Lung (tissue), 12 donors: ENCODE data around the gene HEXD. TPM values are rescaled to one million over a fixed set of nuclear protein-coding genes. Genes with fewer than 3 reads are reported as not detected.

Source experiments
- ATAC-seq: fragments of 200-7000 bp; cut with Tn5 transposase; one replicate; pipeline ENCODE4 v1.9.1; 2020; ENCODE audit warnings: moderate number of reproducible peaks; ENCODE audit not compliant: insufficient read depth, low FRiP score
- DNase-seq, 3 donors: peaks; one replicate each; pipeline ENCODE4 v3.0.0-alpha.2; 2013 to 2017
- H3K27ac ChIP-seq, 2 donors: one replicate each; pipeline ENCODE4 v1.5.1; 2013; ENCODE audit warnings: mild to moderate bottlenecking in 2 of 2, moderate library complexity in 2 of 2, control low read depth in 1 of 2, inconsistent platforms in 1 of 2, low read depth in 1 of 2, low read length in 1 of 2
- H3K27me3 ChIP-seq, 3 donors: one replicate each; pipeline ENCODE4 v1.5.1; 2013; ENCODE audit warnings: low read length in 2 of 3; ENCODE audit not compliant: control insufficient read depth in 3 of 3, insufficient read depth in 3 of 3
- H3K36me3 ChIP-seq, 4 donors: one replicate each; pipeline ENCODE4 v1.5.1; 2013; ENCODE audit warnings: low read length in 4 of 4, mild to moderate bottlenecking in 1 of 4, moderate library complexity in 1 of 4; ENCODE audit not compliant: control insufficient read depth in 4 of 4, insufficient read depth in 4 of 4
- H3K4me1 ChIP-seq, 5 donors: one replicate each; pipeline ENCODE4 v1.5.1; 2013; ENCODE audit warnings: low read length in 5 of 5, mild to moderate bottlenecking in 2 of 5, moderate library complexity in 1 of 5; ENCODE audit not compliant: control insufficient read depth in 5 of 5, insufficient read depth in 5 of 5
- H3K4me3 ChIP-seq: one replicate; pipeline ENCODE4 v1.5.1; 2013; ENCODE audit warnings: mild to moderate bottlenecking, control low read depth, moderate library complexity
- H3K9ac ChIP-seq, 2 donors: one replicate each; pipeline ENCODE4 v1.5.1; 2013; ENCODE audit warnings: low read length in 2 of 2, control low read depth in 1 of 2; ENCODE audit not compliant: insufficient read depth in 1 of 2
- H3K9me3 ChIP-seq, 4 donors: one replicate each; pipeline ENCODE4 v1.5.1; 2013; ENCODE audit warnings: low read length in 3 of 4, mild to moderate bottlenecking in 1 of 4, moderate library complexity in 1 of 4; ENCODE audit not compliant: control insufficient read depth in 4 of 4, insufficient read depth in 3 of 4
- CTCF ChIP-seq: IDR thresholded peaks from 2 replicates; pipeline ENCODE4 v1.5.1; 2012; ENCODE audit warnings: mild to moderate bottlenecking; ENCODE audit errors: control extremely low read depth, extremely low read depth
- WGBS, 2 donors: extraction: QIAGEN DNeasy Blood & Tissue Kit; methylation state at CpG; one replicate each; pipeline ENCODE4 v1.1.7; 2013; 5-methylcytosine and 5-hydroxymethylcytosine counted together
- polyA plus RNA-seq, 2 donors: library from polyadenylated mRNA; stranded (reverse); fragments of 200-250 nt; gene quantifications; one replicate each; pipeline ENCODE4 v1.2.1, GENCODE V29; 2013
- total RNA-seq, 2 donors: library from RNA; depleted of rRNA in 1 of 2; stranded (reverse); fragments of >200 nt in 1 of 2; gene quantifications; one replicate each; pipeline ENCODE4 v1.2.1, GENCODE V29; 2014 to 2021
- donor health status: control.
- donor health status: control.
- donor health status: Bipolar disorder and iron deficiency.
- donor health status: healthy.
- donor health status: DM: yes; HTN: yes; CAD: no.

HEXD gene
- total and polyA plus RNA-seq, 4 donors: 28.4 to 57.3 (median 37.4) TPM

- no peak for DNase-seq
- WGBS, 2 donors: 91 to 93% methylated on average over 11 of the region's 11 CpGs
Measured at GRCh38 chr17:82464567-82464929, 46.4 kb downstream of the HEXD start.

GRCh38 chr17:82465023-82465603, 47.0 kb downstream of the HEXD start:
- Histone ChIP-seq H3K4me3 (no peak overlapping the region), H3K9me3 (no peaks in the 10 kb centered on the region), H3K27ac (no peak overlapping the region), H3K36me3 (peaks cover 16 to 41% (median 30%) of the 10 kb centered on the region in 4 donors), H3K4me1 (peaks cover 0 to 2% (median 0%) of the 10 kb centered on the region in 5 donors), H3K27me3 (no peaks in the 10 kb centered on the region), H3K9ac (no peak overlapping the region)
- TF ChIP-seq CTCF: no peak
- 90 to 94% methylated on average over 7 of the region's 7 CpGs for WGBS, 2 donors
- ATAC-seq (no peak), DNase-seq (no peak)

More at GRCh38 chr17:82464567-82464929, 46.4 kb downstream of the HEXD start:
- Histone ChIP-seq H3K9ac (no peak overlapping the region), H3K27me3 (no peaks in the 10 kb centered on the region), H3K4me1 (peaks cover 0 to 2% (median 0%) of the 10 kb centered on the region in 5 donors), H3K9me3 (no peaks in the 10 kb centered on the region), H3K4me3 (no peak overlapping the region), H3K36me3 (peaks cover 13 to 39% (median 26%) of the 10 kb centered on the region in 4 donors), H3K27ac (no peak overlapping the region)
- TF ChIP-seq CTCF: no peak
- ATAC-seq: no peak

GRCh38 chr17:82468692-82469091, 50.5 kb downstream of the HEXD start:
- Histone ChIP-seq H3K27me3 (no peaks in the 10 kb centered on the region), H3K9ac (no peak overlapping the region), H3K4me3 (no peak overlapping the region), H3K9me3 (no peaks in the 10 kb centered on the region), H3K36me3 (peaks cover 19 to 30% (median 22%) of the 10 kb centered on the region in 4 donors), H3K27ac (no peak overlapping the region), H3K4me1 (no peaks in the 10 kb centered on the region)
- WGBS, 2 donors: 91 to 95% methylated on average over 7 of the region's 7 CpGs
- TF ChIP-seq CTCF: no peak
- no peak for ATAC-seq
- DNase-seq: no peak

- Histone ChIP-seq H3K27me3 (no peaks in the 10 kb centered on the region), H3K27ac (no peak overlapping the region), H3K9ac (no peak overlapping the region), H3K9me3 (no peaks in the 10 kb centered on the region), H3K4me3 (no peak overlapping the region), H3K36me3 (peaks cover 19 to 28% (median 21%) of the 10 kb centered on the region in 4 donors), H3K4me1 (no peaks in the 10 kb centered on the region)
- TF ChIP-seq CTCF: no peak
- no peak for ATAC-seq
- DNase-seq: no peak
- 97 to 99% methylated on average over 7 of the region's 7 CpGs for WGBS, 2 donors
Measured at GRCh38 chr17:82470065-82470464, 51.9 kb downstream of the HEXD start.
